Progenitor cell of endocrine pancreas (in vitro differentiated cells): ENCODE measurements around the gene DBH. TPM values are rescaled to one million over a fixed set of nuclear protein-coding genes. Genes with fewer than 3 reads are reported as not detected.
"Not testable (repeated sequence)": the region's sequence is repeated elsewhere in the genome, so short reads cannot be mapped to it uniquely, and the experiment has no call there.

Experiments
- DNase-seq: peaks from one replicate; pipeline ENCODE4 v3.0.0; 2021; ENCODE audit warnings: low spot score; ENCODE audit not compliant: unreplicated experiment
- H3K27ac Mint-ChIP-seq: 2 replicates; pipeline ENCODE4 v1.8.0; 2021; ENCODE audit warnings: mild to moderate bottlenecking, moderate library complexity, mixed read lengths
- H3K27me3 Mint-ChIP-seq: 2 replicates; pipeline ENCODE4 v1.8.0; 2021; ENCODE audit warnings: mixed read lengths
- H3K36me3 Mint-ChIP-seq: 2 replicates; pipeline ENCODE4 v1.8.0; 2022; ENCODE audit warnings: mixed read lengths; ENCODE audit not compliant: insufficient read depth
- H3K4me1 Mint-ChIP-seq: 2 replicates; pipeline ENCODE4 v1.8.0; 2021; ENCODE audit warnings: low read depth, mixed read lengths
- H3K4me3 Mint-ChIP-seq: 2 replicates; pipeline ENCODE4 v1.8.0; 2021; ENCODE audit warnings: low read depth, mild to moderate bottlenecking, moderate library complexity, mixed read lengths
- H3K9me3 Mint-ChIP-seq: 2 replicates; pipeline ENCODE4 v1.8.0; 2021; ENCODE audit warnings: low read depth, mixed read lengths
- total RNA-seq: library from RNA; stranded (reverse); gene quantifications from 2 replicates; pipeline ENCODE4 v1.2.1, GENCODE V29; 2021
- TF ChIP-seq, protein P1 (sequence below): fragments of 200-600 bp; sonication (generic); IDR thresholded peaks from one replicate; pipeline ENCODE4 v1.5.0; 2021; ENCODE audit warnings: antibody characterized with exemption, mild to moderate bottlenecking; ENCODE audit not compliant: unreplicated experiment

Gene DBH
- total RNA-seq, 1 donor from 2014 or later: not detected

DNA sequence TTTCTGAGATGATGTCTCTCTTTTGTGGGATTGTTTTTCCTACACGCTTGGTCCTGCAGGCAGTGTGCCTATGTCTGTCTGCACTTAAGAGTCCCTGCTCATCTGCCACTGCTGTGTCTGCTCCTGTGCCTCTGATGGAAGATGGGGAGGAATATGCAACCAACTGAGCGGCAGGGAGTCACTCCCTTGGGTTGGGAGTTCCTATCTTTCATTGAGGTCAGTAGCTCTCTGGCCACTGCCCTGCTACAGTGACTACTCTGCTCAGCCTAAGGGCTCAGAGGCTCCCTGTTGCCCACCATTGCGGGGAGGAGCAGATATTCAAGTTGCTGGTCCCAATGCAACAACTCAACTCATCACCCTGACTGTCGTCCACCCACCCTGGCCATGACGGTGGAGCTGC lies 13.6 kb upstream of the DBH start:
- DNase-seq: no peak
- peaks cover 10% of the 10 kb centered on the region for H3K9me3 Mint-ChIP-seq
- H3K4me3 Mint-ChIP-seq: no peak overlapping the region
- no peaks in the 10 kb centered on the region for H3K36me3 Mint-ChIP-seq
- H3K27ac Mint-ChIP-seq: no peak overlapping the region
- peaks cover 62% of the 10 kb centered on the region for H3K27me3 Mint-ChIP-seq
- TF ChIP-seq, protein P1, sequence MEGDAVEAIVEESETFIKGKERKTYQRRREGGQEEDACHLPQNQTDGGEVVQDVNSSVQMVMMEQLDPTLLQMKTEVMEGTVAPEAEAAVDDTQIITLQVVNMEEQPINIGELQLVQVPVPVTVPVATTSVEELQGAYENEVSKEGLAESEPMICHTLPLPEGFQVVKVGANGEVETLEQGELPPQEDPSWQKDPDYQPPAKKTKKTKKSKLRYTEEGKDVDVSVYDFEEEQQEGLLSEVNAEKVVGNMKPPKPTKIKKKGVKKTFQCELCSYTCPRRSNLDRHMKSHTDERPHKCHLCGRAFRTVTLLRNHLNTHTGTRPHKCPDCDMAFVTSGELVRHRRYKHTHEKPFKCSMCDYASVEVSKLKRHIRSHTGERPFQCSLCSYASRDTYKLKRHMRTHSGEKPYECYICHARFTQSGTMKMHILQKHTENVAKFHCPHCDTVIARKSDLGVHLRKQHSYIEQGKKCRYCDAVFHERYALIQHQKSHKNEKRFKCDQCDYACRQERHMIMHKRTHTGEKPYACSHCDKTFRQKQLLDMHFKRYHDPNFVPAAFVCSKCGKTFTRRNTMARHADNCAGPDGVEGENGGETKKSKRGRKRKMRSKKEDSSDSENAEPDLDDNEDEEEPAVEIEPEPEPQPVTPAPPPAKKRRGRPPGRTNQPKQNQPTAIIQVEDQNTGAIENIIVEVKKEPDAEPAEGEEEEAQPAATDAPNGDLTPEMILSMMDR: no peak
- H3K4me1 Mint-ChIP-seq: no peaks in the 10 kb centered on the region

DNA sequence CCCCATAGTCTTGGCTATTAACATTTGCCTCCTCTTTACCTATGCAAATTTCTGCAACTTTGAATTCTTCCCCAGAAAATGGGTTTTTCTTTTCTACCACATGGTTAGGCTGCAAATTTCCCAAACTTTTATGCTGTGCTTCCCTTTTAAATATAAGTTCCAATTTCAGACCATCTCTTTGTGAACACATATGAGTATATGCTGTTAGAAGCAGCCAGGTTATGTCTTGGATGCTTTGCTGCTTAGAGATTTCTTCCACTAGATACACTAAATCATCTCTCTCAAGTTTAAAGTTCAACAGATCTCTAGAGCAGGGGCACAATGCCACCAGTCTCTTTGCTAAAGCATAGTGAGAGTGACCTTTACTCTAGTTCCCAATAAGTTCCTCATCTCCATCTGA lies 10.2 kb upstream of the DBH start:
- peaks cover 38% of the 10 kb centered on the region for H3K27me3 Mint-ChIP-seq
- H3K36me3 Mint-ChIP-seq, H3K4me3 Mint-ChIP-seq: not testable (repeated sequence)

DNA sequence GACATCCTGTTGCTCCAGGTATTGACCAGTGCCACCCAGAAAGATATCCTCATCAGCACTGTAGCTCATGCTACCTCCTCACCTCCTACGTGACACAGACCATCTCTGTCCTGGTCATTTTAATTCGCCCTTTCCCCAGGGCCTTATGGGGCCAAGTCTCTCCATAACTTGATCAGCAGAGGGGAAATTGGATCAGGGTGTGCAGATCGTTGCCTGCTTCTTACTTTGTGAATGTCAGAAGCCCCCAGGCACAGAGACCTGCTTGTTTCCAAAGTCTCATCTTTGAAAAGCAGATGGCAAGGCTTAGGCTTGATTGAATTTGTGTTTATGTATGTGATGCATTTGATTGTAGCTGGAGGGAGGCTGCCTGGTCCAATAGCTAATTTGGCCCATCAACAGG lies 8.8 kb upstream of the DBH start:
- no peak overlapping the region for H3K4me3 Mint-ChIP-seq
- TF ChIP-seq, protein P1: no peak
- no peak for DNase-seq

More for the DNA sequence above, 10.2 kb upstream of the DBH start:
- not testable (repeated sequence) for DNase-seq, H3K9me3 Mint-ChIP-seq, H3K27ac Mint-ChIP-seq, H3K4me1 Mint-ChIP-seq

DNA sequence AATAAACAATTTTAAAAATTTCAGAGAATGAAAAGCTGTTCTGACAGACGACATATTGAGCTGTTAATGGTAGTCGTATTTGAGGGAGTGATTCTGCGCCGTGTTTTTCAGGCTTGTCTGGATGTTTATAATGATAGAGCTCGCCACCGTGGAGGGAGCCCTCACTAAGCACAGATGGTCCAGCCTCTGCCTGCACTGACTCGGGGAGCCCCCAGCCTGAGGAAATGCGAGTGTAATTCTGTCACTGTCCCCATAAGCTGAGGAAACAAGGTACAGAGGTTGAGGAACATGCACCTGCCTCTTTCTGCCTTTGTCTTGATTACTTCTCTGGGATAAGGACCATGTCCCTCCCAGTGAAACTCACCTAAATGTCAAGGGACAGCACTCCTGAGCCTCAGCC lies 7.4 kb upstream of the DBH start:
- Mint-ChIP-seq H3K4me3 (no peak overlapping the region), H3K4me1 (no peaks in the 10 kb centered on the region), H3K27me3 (peaks cover 25% of the 10 kb centered on the region), H3K9me3 (peaks cover 10% of the 10 kb centered on the region), H3K27ac (no peak overlapping the region), H3K36me3 (no peaks in the 10 kb centered on the region)
- DNase-seq: no peak
- TF ChIP-seq, protein P1: no peak

More for the DNA sequence above, 8.8 kb upstream of the DBH start:
- Mint-ChIP-seq H3K27me3 (peaks cover 28% of the 10 kb centered on the region), H3K36me3 (no peaks in the 10 kb centered on the region), H3K27ac (no peak overlapping the region), H3K4me1 (no peaks in the 10 kb centered on the region), H3K9me3 (peaks cover 10% of the 10 kb centered on the region)

DNA sequence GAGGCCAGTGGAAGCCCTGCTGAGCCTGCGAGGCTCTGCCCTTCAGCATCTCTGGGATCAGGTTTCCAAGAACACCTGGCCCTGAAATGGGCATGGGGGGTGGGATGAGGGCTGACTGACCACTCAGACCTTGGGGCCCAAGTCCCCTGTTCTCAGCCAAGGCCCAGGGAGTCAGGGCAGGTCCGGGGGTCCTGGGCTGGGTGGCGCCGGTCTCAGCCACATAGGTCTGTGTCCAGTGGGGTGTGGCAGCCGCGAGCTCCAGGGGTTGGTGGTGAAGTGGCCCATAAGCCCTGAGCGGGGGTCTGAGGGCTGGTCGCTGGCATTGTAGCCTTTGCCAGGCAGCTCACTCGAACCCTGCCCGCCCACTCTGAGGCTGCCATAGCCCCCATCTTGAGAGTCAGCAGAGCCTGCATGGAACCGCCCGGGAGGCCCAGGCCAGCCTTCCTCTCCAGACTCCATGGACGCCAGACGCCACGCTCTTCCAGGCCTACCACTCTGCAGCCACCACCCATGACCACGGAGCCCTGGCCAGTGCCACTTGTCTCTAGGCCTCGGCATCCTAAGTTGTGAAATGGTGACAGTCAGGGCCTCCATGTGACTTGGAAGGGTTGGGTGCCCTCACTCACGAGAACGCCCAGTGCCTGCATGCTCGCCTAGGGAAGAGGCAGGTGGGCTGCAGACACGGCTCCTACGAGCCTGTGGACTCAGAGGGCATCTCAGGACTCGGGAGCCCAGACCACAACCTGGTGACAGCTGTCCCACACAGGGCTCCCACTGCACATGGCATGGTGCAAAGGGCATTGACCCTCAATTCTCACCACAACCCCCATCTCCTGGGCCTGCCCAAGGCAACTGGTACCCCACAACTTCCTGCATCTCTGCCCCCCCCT lies 6.7 kb upstream of the DBH start:
- TF ChIP-seq, protein P1: no peak
- no peak for DNase-seq
- Mint-ChIP-seq H3K27me3 (peaks cover 25% of the 10 kb centered on the region), H3K27ac (no peak overlapping the region), H3K4me1 (no peaks in the 10 kb centered on the region), H3K36me3 (no peaks in the 10 kb centered on the region), H3K9me3 (peaks cover 10% of the 10 kb centered on the region), H3K4me3 (no peak overlapping the region)

DNA sequence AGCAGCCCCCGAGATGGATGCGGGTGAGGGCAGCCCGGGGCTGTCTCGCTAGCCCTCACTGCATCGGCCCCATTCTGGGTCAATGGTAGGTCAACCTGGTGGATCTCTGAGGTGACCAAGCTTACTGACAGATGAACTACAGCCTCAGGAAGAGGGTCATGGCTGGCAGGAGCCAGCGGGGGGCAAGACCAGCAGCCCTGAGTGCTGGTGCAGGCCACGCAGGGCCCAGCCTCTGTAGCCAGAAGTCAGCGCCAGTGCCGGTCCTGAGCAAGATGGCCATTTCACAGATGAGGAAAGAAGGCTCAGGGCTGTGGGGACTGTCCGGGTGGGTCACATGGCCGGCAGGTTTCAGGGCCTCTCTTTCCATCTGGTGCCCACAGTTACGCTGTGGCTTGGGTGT lies 5.1 kb upstream of the DBH start:
- Mint-ChIP-seq H3K9me3 (peaks cover 4% of the 10 kb centered on the region), H3K4me1 (no peaks in the 10 kb centered on the region), H3K27me3 (peaks cover 28% of the 10 kb centered on the region), H3K27ac (no peak overlapping the region), H3K4me3 (no peak overlapping the region), H3K36me3 (no peaks in the 10 kb centered on the region)
- TF ChIP-seq, protein P1: no peak
- no peak for DNase-seq
